NCI-H1417 (cell line): ENCODE results near the gene EP400.
"Not testable (repeated sequence)": the region's sequence is repeated elsewhere in the genome, so short reads cannot be mapped to it uniquely, and the experiment has no call there.

Experiments used
- DNase-seq, 3 experiments: peaks; one replicate each; lab custom pipeline; 2025; lab: John Stamatoyannopoulos, UW

Gene EP400

DNA sequence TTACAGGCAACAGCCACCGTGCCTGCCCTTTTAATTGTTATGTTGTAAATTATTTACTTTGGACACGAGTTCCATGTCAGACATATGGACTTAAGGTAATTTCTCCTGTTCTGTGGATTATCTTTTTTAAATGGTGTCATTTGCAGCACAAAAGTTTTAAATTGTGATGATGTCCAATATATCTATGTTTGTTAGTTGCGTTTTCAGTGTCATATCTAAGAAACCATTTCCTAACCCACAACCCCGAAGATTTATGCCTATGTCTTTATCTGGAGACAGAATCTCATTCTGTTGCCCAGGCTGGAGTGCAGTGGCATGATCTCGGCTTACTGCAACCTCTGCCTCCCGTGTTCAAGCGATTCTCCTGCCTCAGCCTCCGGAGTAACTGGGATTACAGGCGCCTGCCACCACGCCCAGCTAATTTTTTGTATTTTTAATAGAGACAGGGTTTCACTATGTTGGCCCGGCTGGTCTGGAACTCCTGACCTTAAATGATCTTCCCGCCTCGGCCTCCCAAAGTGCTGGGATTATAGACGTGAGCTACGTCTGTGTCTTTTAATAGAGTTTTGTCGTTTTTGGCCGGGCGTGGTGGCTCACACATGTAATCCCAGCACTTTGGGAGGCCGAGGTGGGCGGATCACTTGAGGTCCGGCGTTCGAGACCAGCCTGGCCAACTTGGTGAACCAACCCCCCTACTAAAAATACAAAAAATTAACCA, 870 bp upstream of the EP400 start:
- DNase-seq: not testable (repeated sequence)

DNA sequence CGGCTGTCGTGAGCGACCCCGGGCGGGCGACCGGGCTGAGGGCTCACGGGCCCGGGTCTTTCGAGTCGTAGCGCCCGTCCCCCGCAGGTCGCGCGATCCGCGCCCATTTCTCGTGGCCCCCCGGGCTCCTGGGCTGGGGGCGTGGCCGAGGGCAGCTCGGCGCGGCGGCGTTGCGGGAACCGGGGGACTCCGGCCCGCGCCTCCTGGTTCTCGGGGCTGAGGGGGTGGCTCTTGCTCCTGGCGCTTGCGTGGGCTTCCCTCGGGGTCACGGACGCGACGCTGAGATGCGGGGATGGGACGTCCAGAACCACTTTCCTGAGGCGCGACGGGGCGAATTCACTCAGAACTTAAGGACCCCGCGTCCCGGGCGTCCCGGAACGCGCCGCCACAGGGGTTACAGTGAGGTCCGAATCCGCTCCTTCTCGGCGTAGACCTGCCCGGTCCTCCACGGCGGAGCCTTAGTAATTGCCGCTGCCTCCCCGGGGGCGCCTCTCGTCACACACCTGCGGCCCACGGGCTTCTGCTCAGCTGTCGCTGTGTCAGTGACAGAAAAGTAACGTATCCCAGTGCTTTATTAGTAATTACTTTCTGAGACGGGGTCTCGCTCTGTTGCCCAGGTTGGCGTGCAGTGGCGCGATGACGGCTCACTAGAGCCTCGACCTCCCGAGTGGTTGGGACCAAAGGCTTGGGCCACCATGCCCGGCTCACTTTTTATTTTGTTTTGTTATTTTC, 606 bp downstream of the EP400 start:
- DNase-seq: peak in 2 of 3 experiments; percentile 78 to 84

DNA sequence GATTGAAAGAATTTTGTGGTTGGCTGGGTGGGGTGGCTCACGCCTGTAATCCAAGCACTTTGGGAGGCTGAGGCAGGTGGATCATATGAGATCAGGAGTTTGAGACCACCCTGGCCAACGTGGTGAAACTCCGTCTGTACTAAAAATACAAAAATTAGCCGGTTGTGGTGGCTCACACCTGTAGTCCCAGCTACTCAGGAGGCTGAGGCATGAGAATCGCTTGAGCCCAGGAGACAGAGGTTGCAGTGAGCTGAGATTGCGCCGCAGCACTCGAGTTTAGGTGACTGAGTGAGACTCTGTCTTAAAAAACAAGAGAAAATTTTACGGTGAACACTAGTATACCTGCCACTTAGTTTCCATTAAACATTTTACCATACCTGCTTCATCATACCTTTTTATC, 4.1 kb downstream of the EP400 start:
- DNase-seq: not testable (repeated sequence)

DNA sequence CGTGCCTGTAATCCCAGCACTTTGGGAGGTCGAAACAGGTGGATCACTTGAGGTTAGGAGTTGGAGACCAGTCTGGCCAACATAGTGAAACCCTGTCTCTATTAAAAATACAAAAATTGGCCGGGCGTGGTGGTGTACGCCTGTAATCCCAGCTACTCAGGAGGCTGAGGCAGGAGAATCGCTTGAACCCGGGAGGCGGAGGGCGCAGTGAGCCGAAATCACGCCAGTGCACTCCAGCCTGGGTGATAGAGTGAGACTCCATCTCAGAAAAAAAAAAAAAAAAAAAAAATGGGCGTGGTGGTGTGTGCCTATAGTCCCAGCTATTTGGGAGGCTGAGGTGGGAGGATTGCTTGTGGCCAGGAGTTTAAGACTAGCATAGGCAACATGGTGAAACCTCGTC, 4.7 kb downstream of the EP400 start:
- DNase-seq: not testable (repeated sequence)

DNA sequence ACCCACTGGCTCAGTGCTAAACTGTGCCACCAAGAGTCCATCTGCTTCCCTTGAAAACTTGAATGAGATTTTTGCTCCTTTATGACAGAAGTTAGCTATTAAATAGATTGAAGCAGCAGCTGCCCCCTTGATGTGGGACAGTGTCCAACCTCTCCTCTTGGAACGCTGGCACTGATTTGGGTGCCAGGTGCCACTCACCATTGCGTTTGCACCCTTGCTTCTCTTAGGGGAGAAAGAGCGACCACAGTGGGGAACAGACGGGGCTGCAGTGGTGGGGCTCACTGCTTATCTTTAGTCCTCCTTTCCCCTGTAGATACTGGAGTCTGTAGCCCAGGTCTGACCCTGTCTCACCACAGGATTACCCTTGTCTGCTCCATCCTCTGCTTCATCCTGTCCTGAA, 9.4 kb downstream of the EP400 start:
- DNase-seq: no peak

DNA sequence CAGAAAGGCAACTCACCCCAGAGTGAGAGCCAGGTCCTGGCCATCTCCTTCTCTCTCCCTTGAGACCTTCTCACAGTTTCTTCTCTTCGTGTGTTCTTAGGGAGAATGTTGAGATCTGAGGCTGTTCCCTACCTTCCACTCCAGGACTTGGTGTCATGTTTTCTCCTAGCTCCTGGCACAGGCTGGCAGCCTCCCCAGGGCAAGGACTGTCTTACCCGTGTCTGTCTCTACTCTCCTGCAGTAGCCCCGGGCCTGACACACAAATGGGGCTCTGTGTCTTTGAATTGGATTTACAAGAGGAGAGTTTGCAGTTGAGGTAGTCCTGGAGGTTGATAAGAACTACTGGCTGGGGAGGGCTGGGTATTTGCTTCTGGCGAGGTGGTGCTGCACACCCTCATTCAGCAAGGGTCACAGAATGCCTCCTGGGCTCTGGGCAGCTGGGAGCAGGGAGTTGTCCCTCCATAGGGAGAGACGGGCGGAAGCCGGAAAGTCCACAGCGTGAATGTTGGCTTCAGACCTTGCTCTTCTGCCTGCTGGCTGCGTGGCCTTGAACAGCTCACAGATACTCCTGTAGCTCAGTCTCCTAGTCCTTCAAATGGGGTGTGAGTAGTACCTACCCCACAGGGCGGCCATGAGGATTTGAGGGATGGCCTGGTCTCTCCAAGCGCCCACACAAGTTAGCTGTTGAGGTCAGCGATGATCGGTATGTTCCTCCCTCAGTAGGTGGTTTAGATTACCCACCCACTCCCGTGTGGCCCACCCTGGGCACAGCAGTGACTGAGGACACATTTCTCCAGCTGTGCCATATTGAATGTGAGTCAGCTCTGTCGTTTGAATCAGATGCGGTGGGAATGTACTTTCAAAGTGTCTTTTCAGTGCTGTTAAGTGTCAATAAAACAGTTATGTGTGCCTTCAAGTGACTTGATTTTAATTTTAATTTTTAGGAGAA, 10.2 kb downstream of the EP400 start:
- no peak for DNase-seq

DNA sequence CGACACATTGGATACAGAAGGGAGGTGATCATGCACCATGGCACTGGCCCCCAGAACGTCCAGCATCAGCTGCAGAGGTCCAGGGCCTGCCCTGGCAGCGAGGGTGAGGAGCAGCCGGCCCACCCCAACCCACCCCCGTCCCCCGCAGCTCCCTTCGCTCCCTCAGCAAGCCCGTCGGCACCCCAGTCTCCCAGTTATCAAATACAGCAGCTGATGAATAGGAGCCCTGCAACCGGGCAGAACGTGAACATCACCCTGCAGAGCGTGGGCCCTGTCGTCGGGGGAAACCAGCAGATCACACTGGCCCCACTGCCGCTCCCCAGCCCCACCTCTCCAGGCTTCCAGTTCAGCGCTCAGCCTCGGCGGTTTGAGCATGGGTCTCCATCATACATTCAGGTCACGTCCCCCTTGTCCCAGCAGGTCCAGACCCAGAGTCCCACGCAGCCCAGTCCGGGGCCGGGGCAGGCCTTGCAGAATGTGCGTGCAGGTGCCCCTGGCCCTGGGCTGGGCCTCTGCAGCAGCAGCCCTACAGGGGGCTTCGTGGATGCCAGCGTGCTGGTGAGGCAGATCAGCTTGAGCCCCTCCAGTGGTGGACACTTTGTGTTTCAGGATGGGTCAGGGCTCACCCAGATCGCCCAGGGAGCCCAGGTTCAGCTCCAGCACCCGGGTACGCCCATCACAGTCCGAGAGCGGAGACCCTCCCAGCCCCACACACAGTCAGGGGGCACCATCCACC, 11.0 kb downstream of the EP400 start:
- DNase-seq: not testable (repeated sequence)

DNA sequence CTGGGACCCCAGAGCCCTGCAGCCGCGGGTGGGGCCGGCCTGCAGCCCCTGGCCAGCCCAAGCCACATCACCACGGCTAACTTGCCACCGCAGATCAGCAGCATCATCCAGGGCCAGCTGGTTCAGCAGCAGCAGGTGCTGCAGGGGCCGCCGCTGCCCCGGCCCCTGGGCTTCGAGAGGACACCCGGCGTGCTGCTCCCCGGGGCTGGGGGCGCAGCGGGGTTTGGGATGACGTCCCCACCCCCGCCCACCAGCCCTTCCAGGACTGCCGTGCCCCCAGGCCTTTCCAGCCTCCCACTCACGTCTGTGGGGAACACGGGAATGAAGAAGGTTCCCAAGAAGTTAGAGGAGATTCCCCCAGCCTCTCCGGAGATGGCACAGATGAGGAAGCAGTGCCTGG, 11.6 kb downstream of the EP400 start:
- not testable (repeated sequence) for DNase-seq

GRCh38 chr12:131962069-131962468, 12.3 kb downstream of the EP400 start:
- no peak for DNase-seq

DNA sequence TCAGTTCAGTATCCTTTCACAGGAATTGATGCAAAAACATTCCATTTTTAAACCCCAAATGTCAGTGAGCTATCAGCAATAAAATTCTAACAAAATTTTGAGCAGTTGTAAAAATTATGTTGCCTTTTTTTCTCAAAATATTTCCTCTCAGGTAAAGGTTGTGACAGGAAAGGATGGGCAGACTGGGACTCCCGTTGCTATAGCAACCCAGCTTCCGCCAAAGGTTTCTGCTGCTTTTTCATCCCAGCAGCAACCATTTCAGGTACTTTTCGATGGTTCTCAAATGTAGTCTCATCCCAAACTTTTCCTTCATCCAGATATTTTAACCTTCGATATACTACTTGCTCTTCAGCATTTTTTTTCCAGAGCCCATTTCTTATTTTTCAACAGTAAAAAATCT, 13.6 kb downstream of the EP400 start:
- DNase-seq: peak in 1 of 3 experiments; percentile 10

GRCh38 chr12:131965073-131965472, 15.3 kb downstream of the EP400 start:
- no peak for DNase-seq

DNA sequence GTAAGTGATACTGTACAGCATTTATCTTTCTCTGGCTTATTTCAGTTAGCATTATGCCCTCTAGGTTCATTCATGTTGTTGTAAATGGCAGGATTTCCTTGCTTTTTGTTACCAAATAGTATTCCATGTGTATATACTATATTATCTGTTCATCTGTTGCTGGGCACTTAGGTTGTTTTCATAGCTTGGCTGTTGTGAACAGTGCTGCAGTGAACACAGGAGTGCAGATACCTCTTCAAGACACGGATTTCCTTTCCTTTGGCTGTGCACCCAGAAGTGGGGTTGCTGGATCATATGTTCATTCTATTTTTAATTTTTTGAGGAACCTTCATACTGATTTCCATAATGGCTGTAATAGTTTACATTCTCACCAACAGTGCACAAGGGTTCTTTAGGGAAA, 21.5 kb downstream of the EP400 start:
- DNase-seq: no peak

DNA sequence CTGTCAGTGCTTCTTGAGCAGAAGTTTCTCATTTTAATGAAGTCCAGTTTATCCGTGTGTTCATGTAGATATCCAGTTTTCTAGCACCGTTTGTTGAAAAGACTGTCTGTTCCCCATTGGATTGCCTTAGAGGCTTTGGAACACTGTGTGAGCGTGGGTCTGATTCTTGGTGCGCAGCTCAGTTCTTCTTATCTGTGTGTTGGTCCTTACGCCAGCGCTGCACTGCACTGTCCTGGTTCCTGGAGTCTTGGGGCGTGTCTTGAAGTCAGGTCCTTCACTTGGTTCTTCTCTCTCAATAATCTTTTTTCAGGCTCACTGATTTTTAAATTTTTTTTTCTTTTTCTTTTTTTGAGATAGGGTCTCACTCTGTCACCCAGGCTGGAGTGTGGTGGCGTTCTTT, 25.5 kb downstream of the EP400 start:
- DNase-seq: no peak

GRCh38 chr12:131979606-131980005, 29.9 kb downstream of the EP400 start:
- DNase-seq: no peak

DNA sequence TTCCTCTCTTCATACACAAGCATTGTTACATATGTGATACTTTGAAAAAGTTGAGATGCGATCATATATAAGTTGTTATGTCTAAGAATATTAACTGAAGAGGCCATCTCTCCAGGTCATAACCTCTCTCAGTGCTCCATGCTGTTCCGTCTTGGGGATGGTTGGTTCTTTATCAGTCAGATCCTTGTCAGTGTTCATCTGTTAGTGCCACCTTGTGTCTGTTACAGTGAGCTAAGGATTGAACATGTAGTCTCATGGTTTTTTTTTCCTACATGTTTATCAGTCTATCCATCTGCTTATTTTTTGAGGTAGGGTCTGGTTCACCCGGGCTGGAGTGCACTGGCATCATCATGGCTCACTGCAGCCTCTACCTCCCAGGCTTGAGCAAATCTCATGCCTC, 30.5 kb downstream of the EP400 start:
- DNase-seq: peak in 1 of 3 experiments; percentile 18

- no peak for DNase-seq
Measured at GRCh38 chr12:131981388-131981787, 31.6 kb downstream of the EP400 start.

- no peak for DNase-seq
Measured at GRCh38 chr12:131982041-131982440, 32.3 kb downstream of the EP400 start.

GRCh38 chr12:131983026-131983425, 33.3 kb downstream of the EP400 start:
- DNase-seq: no peak

DNA sequence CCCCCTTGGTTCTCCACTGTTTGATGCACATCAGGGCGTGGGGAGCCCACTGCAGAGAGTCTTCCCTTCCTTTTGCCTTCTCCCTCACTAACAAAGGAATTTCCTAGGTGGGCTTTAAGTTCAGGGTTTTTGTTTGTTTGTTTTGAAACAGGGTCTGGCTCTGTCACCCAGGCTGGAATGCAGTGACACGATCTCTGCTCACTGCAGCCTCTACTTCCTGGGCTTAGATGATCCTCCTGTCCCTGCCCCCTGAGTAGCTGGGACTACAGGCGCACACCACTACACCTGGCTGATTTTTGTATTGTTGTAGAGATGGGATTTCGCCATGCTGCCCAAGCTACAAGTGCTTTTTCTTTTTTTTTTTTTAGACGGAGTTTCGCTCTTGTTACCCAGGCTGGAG, 33.8 kb downstream of the EP400 start:
- no peak for DNase-seq

- no peak for DNase-seq
Measured at GRCh38 chr12:131984334-131984733, 34.6 kb downstream of the EP400 start.

GRCh38 chr12:131985510-131985875, 35.8 kb downstream of the EP400 start:
- DNase-seq: not testable (repeated sequence)

GRCh38 chr12:131986361-131986760, 36.6 kb downstream of the EP400 start:
- no peak for DNase-seq
